CD4-positive, alpha-beta T cell (primary cell): Measurements from ENCODE around the gene SPATA13. TPM values are rescaled to one million over a fixed set of nuclear protein-coding genes. Genes with fewer than 3 reads are reported as not detected.

Experiments used
- ATAC-seq: fragments of 200-7000 bp; cut with Tn5 transposase; one replicate; pipeline ENCODE4 v1.10.0; 2022; ENCODE audit warnings: mild to moderate bottlenecking; ENCODE audit not compliant: poor library complexity
- CTCF ChIA-PET: fragments of 350-600 bp; sonication (Branson Sonifier 250); formaldehyde crosslinking; loops from one replicate; lab custom pipeline; 2021; ENCODE audit warnings: antibody characterized with exemption, inconsistent platforms; lab: Charles Lee
- POLR2A ChIA-PET: fragments of 350-600 bp; sonication (Branson Sonifier 250); formaldehyde crosslinking; loops from one replicate; lab custom pipeline; 2021; ENCODE audit warnings: antibody characterized with exemption, inconsistent platforms; lab: Charles Lee
- DNase-seq, 14 experiments: peaks; one replicate each; pipeline ENCODE4 v3.0.0-alpha.2; 2013 to 2020; ENCODE audit warnings: mixed read lengths in 2 of 14
- H3K27ac ChIP-seq, 2 donors: one replicate each; pipeline versions ENCODE4 v1.5.1 to v1.7.0; 2013; ENCODE audit warnings: low read length in 2 of 2, low read depth in 1 of 2, mild to moderate bottlenecking in 1 of 2
- H3K27me3 ChIP-seq, 2 experiments: 1 replicate in 1 of 2; 2 replicates in 1 of 2; pipeline versions ENCODE4 v1.6.1 to v1.7.0; 2013; ENCODE audit warnings: low read length in 2 of 2, control low read depth in 1 of 2, mild to moderate bottlenecking in 1 of 2, moderate library complexity in 1 of 2; ENCODE audit not compliant: insufficient read depth in 2 of 2, control insufficient read depth in 1 of 2
- H3K36me3 ChIP-seq: one replicate; pipeline ENCODE4 v1.6.1; 2013; ENCODE audit warnings: low read length, control low read depth; ENCODE audit not compliant: insufficient read depth
- H3K4me1 ChIP-seq: one replicate; pipeline ENCODE4 v1.6.1; 2013; ENCODE audit warnings: low read length, control low read depth; ENCODE audit not compliant: insufficient read depth
- H3K4me3 ChIP-seq: one replicate; pipeline ENCODE4 v1.5.1; 2013; ENCODE audit warnings: mild to moderate bottlenecking, low read length, moderate library complexity
- H3K9me3 ChIP-seq, 2 experiments: 1 replicate in 1 of 2; 2 replicates in 1 of 2; pipeline versions ENCODE4 v1.6.1 to v1.7.0; 2013; ENCODE audit warnings: low read length in 2 of 2, mild to moderate bottlenecking in 2 of 2, control low read depth in 1 of 2, moderate library complexity in 1 of 2; ENCODE audit not compliant: control insufficient read depth in 1 of 2, insufficient read depth in 1 of 2
- H3K27ac Mint-ChIP-seq: one replicate; pipeline ENCODE4 v1.8.0; 2020; ENCODE audit warnings: mixed read lengths
- H3K27me3 Mint-ChIP-seq: one replicate; pipeline ENCODE4 v1.8.0; 2021; ENCODE audit warnings: mixed read lengths
- H3K36me3 Mint-ChIP-seq: one replicate; pipeline ENCODE4 v1.8.0; 2021; ENCODE audit warnings: low read depth, mixed read lengths
- H3K4me1 Mint-ChIP-seq: one replicate; pipeline ENCODE4 v1.8.0; 2021; ENCODE audit warnings: low read depth, mixed read lengths
- H3K4me3 Mint-ChIP-seq: one replicate; pipeline ENCODE4 v1.8.0; 2020; ENCODE audit warnings: mild to moderate bottlenecking, mixed read lengths
- H3K9me3 Mint-ChIP-seq: one replicate; pipeline ENCODE4 v1.8.0; 2020; ENCODE audit warnings: mixed read lengths
- intact Hi-C, 2 experiments: fragments of 100-400 bp; cut with DNase I in 1 of 2; cut with micrococcal nuclease in 1 of 2; formaldehyde crosslinking; loops; one replicate each; pipeline versions ENCODE4 v1.15.1 to v1.9.0; 2023 to 2025; cut with DNase I, micrococcal nuclease
- total RNA-seq, 174 experiments: library from RNA in 2 of 174; stranded (reverse) in 2 of 174; gene quantifications; one replicate each; pipeline ENCODE4 v1.2.3 and lab custom pipeline; 2021 to 2026
- TF ChIP-seq, protein P1 (sequence below): fragments of 200-600 bp; IDR thresholded peaks from one replicate; pipeline ENCODE4 v1.8.0; 2022; ENCODE audit warnings: antibody characterized with exemption, mild to moderate bottlenecking

The SPATA13 gene
- total RNA-seq, 2 experiments from 2014 or later, result 87.7 to 94.6 TPM

DNA sequence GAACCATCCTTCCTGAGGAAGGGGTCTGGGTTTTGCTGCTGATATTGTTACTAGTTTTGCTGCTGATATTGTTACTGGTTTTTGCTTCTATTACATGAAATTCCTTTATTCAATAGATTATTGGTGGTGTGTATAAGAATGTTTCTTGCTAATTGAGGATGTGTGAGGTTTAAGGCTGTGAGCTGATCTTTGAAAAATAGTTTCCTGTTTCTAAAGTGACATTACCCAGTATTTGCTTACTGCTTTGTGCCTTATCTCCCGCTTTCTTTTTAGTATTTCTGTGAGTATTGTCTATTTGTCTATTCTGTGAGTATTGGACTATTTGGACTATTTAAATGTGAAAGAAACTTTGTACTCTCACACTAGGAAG, 110.7 kb downstream of the SPATA13 start:
- TF ChIP-seq, protein P1, sequence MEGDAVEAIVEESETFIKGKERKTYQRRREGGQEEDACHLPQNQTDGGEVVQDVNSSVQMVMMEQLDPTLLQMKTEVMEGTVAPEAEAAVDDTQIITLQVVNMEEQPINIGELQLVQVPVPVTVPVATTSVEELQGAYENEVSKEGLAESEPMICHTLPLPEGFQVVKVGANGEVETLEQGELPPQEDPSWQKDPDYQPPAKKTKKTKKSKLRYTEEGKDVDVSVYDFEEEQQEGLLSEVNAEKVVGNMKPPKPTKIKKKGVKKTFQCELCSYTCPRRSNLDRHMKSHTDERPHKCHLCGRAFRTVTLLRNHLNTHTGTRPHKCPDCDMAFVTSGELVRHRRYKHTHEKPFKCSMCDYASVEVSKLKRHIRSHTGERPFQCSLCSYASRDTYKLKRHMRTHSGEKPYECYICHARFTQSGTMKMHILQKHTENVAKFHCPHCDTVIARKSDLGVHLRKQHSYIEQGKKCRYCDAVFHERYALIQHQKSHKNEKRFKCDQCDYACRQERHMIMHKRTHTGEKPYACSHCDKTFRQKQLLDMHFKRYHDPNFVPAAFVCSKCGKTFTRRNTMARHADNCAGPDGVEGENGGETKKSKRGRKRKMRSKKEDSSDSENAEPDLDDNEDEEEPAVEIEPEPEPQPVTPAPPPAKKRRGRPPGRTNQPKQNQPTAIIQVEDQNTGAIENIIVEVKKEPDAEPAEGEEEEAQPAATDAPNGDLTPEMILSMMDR, result no peak
- ATAC-seq, result no peak
- CTCF ChIA-PET, result interaction anchor here (0.8 to 3.2 kb wide), 9 partner anchors 9 to 45 kb away, joined by 3 to 16 read pairs (median 10); no protein-coding TSS in a partner anchor

DNA sequence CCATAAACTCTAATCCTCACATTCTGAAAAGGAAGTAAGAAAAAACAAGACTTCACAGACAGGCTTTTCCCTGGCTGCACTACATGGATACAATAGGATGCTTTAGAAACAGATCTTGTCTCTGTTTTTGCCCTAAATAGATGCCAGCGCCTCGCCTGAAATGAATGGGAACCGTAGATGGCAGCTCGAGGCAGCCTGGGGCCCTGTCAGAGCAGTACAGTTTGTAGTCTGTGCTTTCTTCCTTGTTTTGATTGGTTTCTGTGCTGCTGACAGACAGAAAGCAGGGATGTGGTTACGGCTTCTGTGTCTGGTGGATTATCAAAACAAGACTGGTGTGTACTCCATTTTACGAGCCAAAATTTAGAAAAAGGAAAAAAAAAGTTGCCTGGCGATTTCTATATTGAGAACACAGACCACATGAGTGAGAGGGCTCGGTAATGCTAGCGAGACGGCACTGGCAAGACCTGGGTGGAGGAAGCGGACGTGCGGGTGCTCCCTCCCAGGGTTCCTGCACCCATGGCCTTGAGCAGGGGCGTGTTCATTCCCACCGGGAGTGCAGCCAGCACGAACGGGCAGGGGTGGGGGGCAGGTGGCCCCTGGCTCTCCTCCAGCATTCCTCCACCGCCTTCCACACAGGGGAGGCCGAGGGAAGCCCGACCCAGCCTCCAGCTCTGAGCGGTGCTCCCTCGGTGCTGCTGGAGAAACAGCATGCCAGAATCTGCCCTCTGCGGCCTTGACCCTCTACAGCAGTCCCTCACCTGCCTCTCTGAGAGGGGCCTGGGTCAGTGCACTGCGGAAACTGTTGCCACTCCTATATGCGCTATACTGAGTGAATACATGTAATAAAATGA, 111.3 kb downstream of the SPATA13 start:
- peaks cover 5% of the 10 kb centered on the region for H3K27me3 Mint-ChIP-seq
- Histone ChIP-seq H3K27ac (peak overlapping the region; percentile 92 to 99), H3K9me3 (no peaks in the 10 kb centered on the region), H3K4me1 (peaks cover 83% of the 10 kb centered on the region), H3K36me3 (peaks cover 5% of the 10 kb centered on the region), H3K4me3 (peak overlapping the region; percentile 62), H3K27me3 (no peaks in the 10 kb centered on the region)
- TF ChIP-seq, protein P1, result no peak
- intact Hi-C loops, result loop anchor here (1.0 to 10.0 kb wide), 3 partner anchors 21 to 1013 kb away; partner anchors contain the start of genes MTMR6 (in 1 of the 2) and SPATA13 (in 1 of the 2)
- ChIA-PET POLR2A (interaction anchor here (1.5 to 15.8 kb wide), 6 partner anchors 7 to 43 kb away, joined by 4 to 596 read pairs (median 10); no protein-coding TSS in a partner anchor), CTCF (interaction anchor here (0.8 to 3.2 kb wide), 8 partner anchors 8 to 46 kb away, joined by 3 to 16 read pairs (median 10); no protein-coding TSS in a partner anchor)
- no peaks in the 10 kb centered on the region for H3K9me3 Mint-ChIP-seq
- H3K27ac Mint-ChIP-seq, result peak overlapping the region; percentile 97
- peak; percentile 78 for ATAC-seq
- H3K4me1 Mint-ChIP-seq, result peaks cover 95% of the 10 kb centered on the region
- peak overlapping the region; percentile 88 for H3K4me3 Mint-ChIP-seq
- peak; percentile 49 to 93 (median 66) for DNase-seq
- H3K36me3 Mint-ChIP-seq, result peaks cover 45% of the 10 kb centered on the region

More for the DNA sequence above, 110.7 kb downstream of the SPATA13 start:
- peaks cover 86% of the 10 kb centered on the region for H3K4me1 ChIP-seq
- H3K36me3 ChIP-seq, result peaks cover 5% of the 10 kb centered on the region
- DNase-seq, result peak in 1 of 14 experiments; percentile 47
- Mint-ChIP-seq H3K4me3 (peak overlapping the region; percentile 88), H3K27ac (peak overlapping the region; percentile 97), H3K4me1 (peaks cover 95% of the 10 kb centered on the region), H3K9me3 (no peaks in the 10 kb centered on the region), H3K36me3 (peaks cover 45% of the 10 kb centered on the region), H3K27me3 (peaks cover 5% of the 10 kb centered on the region)
- no peaks in the 10 kb centered on the region for H3K9me3 ChIP-seq
- no peaks in the 10 kb centered on the region for H3K27me3 ChIP-seq
- intact Hi-C loops, result loop anchor here (1.0 to 10.0 kb wide), 3 partner anchors 20 to 1014 kb away; partner anchors contain the start of genes MTMR6 (in 1 of the 2) and SPATA13 (in 1 of the 2)
- H3K4me3 ChIP-seq, result peak overlapping the region; percentile 62
- POLR2A ChIA-PET, result interaction anchor here (0.9 to 15.8 kb wide), 9 partner anchors 11 to 241 kb away, joined by 3 to 596 read pairs (median 4); partner anchors contain the start of gene PARP4
- H3K27ac ChIP-seq, result peak overlapping the region; percentile 92 to 99

DNA sequence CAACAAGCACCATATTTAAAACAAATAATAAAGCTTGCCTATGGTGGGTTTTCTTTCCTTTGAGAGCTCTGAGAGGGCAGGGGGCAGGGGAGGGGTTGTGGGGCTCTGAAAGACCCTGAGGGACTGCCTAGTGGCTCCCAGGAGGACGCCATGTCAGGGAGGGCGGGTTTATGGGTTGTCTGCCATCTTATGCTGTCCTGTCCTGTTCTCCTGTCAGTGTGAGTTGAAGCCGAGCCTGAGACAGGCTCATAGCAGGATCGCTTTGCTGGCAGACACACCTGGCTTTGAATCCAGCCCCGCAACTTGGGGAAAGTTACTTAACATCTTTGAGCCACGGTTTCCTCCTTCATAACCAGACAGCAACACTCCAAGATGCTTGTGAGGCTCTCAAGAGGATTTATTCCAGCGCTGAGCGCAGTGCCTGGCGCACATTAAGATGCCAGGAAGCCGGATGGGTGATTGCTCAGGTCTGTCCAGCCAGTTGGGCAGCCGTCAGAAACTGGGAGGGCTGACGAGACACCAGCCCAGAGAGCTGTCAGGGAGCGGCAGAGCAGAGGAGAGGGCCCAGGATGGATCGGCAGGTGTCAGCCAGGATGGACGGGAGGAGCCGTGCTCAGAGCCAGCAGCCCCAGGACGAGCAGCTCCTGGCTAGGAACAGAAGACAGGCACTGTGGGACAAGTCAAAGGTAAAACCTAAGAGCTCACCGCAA, 112.1 kb downstream of the SPATA13 start:
- ChIA-PET POLR2A (interaction anchor here (0.6 to 15.8 kb wide), 4 partner anchors 8 to 130 kb away, joined by 3 to 596 read pairs (median 20); no protein-coding TSS in a partner anchor), CTCF (interaction anchor here (1.4 kb wide), 1 partner anchor 18 kb away, joined by 4 read pairs; no protein-coding TSS in a partner anchor)
- H3K9me3 Mint-ChIP-seq, result no peaks in the 10 kb centered on the region
- H3K27me3 ChIP-seq, result no peaks in the 10 kb centered on the region
- peaks cover 5% of the 10 kb centered on the region for H3K36me3 ChIP-seq
- H3K4me3 ChIP-seq, result peak overlapping the region; percentile 62
- peaks cover 86% of the 10 kb centered on the region for H3K4me1 ChIP-seq
- H3K27ac Mint-ChIP-seq, result peak overlapping the region; percentile 97
- peak overlapping the region; percentile 88 for H3K4me3 Mint-ChIP-seq
- intact Hi-C loops, result loop anchor here (1.0 to 10.0 kb wide), 4 partner anchors 7 to 1012 kb away; partner anchors contain the start of genes MTMR6 (in 1 of the 2) and SPATA13 (in 1 of the 2)
- ATAC-seq (no peak), DNase-seq (peak in 4 of 14 experiments; percentile 24 to 56 (median 43))
- peak overlapping the region; percentile 92 to 99 for H3K27ac ChIP-seq
- peaks cover 5% of the 10 kb centered on the region for H3K27me3 Mint-ChIP-seq
- H3K36me3 Mint-ChIP-seq, result peaks cover 38% of the 10 kb centered on the region
- TF ChIP-seq, protein P1, result no peak
- no peaks in the 10 kb centered on the region for H3K9me3 ChIP-seq
- peaks cover 95% of the 10 kb centered on the region for H3K4me1 Mint-ChIP-seq
